Kidney (tissue), 14 donors: ENCODE measurements around the gene SPEG. TPM values are rescaled to one million over a fixed set of nuclear protein-coding genes. Genes with fewer than 3 reads are reported as not detected.

Source experiments
- DNase-seq, 5 donors: peaks; one replicate each; pipeline ENCODE4 v3.0.0-alpha.2; 2013 to 2020
- FAIRE-seq: peaks from 2 replicates; lab custom pipeline; 2012; peaks lifted over from hg19 to GRCh38; lab: Jason Lieb, UNC
- H3K27ac ChIP-seq, 2 donors: one replicate each; pipeline ENCODE4 v1.7.0; 2013; ENCODE audit warnings: low read depth in 2 of 2, low read length in 2 of 2, inconsistent platforms in 1 of 2
- H3K27me3 ChIP-seq: one replicate; pipeline ENCODE4 v1.7.1; 2013; ENCODE audit warnings: low read length, inconsistent platforms; ENCODE audit not compliant: control insufficient read depth, insufficient read depth
- H3K36me3 ChIP-seq, 3 donors: one replicate each; pipeline versions ENCODE4 v1.7.0 to v1.7.1; 2013; ENCODE audit warnings: low read length in 3 of 3, control low read depth in 1 of 3, inconsistent platforms in 1 of 3; ENCODE audit not compliant: insufficient read depth in 3 of 3, control insufficient read depth in 2 of 3
- H3K4me1 ChIP-seq, 3 donors: one replicate each; pipeline versions ENCODE4 v1.7.0 to v1.7.1; 2013; ENCODE audit warnings: low read length in 3 of 3, inconsistent platforms in 1 of 3, low read depth in 1 of 3; ENCODE audit not compliant: control insufficient read depth in 2 of 3, insufficient read depth in 2 of 3
- H3K4me3 ChIP-seq, 3 donors: one replicate each; pipeline versions ENCODE4 v1.7.0 to v1.8.1; 2013; ENCODE audit warnings: low read length in 3 of 3, control low read depth in 1 of 3, inconsistent platforms in 1 of 3
- H3K9ac ChIP-seq, 3 donors: one replicate each; pipeline versions ENCODE4 v1.7.0 to v1.7.1; 2013; ENCODE audit warnings: low read length in 3 of 3, control low read depth in 1 of 3, inconsistent platforms in 1 of 3
- H3K9me3 ChIP-seq, 3 donors: one replicate each; pipeline versions ENCODE4 v1.7.0 to v1.7.1; 2013; ENCODE audit warnings: low read length in 3 of 3, control low read depth in 1 of 3, inconsistent platforms in 1 of 3; ENCODE audit not compliant: control insufficient read depth in 2 of 3, insufficient read depth in 1 of 3
- intact Hi-C: fragments of 100-400 bp; cut with DNase I; formaldehyde crosslinking; loops from one replicate; pipeline ENCODE4 v1.11.1; 2022
- polyA plus RNA-seq: library from polyadenylated mRNA; stranded (reverse); fragments of 350-450 nt; fragmentation: Illumina TruSeq; extraction: RNeasy Lipid Tissue Mini Kit (QIAGEN cat#74804); gene quantifications from one replicate; pipeline ENCODE4 v1.2.3, GENCODE V29; 2014; ENCODE audit warnings: low read depth, low replicate concordance; ENCODE audit not compliant: insufficient read depth
- total RNA-seq: library from RNA; stranded (reverse); fragmentation: NEBNext Ultra II Directional; extraction: Animal tissue kit (Norgen Biotek cat#: 25700); gene quantifications from one replicate; pipeline ENCODE4 v1.2.1, GENCODE V29; 2021
- TF ChIP-seq, protein P1 (sequence below): IDR thresholded peaks from 3 replicates; pipeline ENCODE4 v1.5.1; 2012; ENCODE audit warnings: mild to moderate bottlenecking, moderate library complexity, borderline replicate concordance; ENCODE audit not compliant: insufficient read depth; ENCODE audit errors: extremely low read depth
- donor health status: control.
- donor health status: control.
- donor health status: control.
- donor health status: control.
- donor health status: control.
- donor health status: DM: yes; HTN: yes; CAD: no.
- donor health status: Normal renal cell carcinoma (clear cell type).

Gene SPEG
- total and polyA plus RNA-seq, 2 donors from 2014 or later = 13.1 to 26.6 TPM

DNA sequence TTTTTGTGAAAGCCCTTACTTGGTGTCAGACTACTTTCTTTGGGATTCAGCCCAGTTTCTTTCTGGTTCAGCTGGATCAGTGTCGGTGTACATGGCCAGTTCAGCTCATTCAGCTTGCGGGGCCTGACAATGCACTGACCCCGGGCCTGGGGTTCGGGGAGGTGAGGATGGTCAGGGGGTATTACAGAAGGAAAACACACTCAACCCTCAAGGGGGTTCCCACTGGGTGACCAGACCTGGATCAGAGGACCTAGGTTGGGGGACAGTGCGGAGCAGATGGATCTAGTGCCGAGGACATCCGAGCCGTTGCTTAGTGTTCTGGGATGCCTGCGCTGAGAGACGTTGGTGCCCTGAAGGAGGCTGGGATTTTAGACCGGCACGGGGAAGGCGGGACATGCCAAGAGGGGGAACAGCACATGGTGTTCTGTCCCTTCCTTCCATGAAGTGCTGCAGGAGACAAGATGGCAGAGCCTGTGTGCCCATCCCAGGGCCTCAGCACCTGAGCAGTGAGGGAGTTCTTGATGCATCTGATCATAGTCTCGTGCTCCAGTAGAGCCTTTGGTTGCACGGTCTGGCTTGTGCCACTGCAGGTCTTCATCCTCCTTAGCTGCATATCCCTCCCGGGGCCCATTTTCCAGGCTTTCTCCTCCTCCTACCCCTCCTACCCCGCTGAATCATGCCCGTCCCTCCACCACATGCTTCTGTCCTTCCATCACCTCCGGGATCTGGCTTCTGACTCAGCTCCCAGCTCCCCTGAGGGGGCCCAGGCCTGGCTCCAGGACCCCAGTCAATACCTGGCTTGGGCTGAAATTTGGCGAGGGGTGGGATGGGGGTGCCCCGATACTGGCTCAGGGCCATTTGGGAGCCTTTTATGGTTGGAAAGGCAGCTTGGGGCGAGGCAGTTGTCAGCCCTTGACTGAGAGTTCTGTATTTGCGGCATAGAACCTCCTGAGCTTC lies 18.0 kb downstream of the SPEG start:
- Histone ChIP-seq H3K36me3 (no peaks in the 10 kb centered on the region), H3K9me3 (no peaks in the 10 kb centered on the region), H3K4me3 (no peak overlapping the region), H3K27ac (no peak overlapping the region), H3K9ac (no peak overlapping the region), H3K4me1 (no peaks in the 10 kb centered on the region), H3K27me3 (no peaks in the 10 kb centered on the region)
- DNase-seq = no peak
- intact Hi-C loops = no loop called here
- TF ChIP-seq, protein P1, sequence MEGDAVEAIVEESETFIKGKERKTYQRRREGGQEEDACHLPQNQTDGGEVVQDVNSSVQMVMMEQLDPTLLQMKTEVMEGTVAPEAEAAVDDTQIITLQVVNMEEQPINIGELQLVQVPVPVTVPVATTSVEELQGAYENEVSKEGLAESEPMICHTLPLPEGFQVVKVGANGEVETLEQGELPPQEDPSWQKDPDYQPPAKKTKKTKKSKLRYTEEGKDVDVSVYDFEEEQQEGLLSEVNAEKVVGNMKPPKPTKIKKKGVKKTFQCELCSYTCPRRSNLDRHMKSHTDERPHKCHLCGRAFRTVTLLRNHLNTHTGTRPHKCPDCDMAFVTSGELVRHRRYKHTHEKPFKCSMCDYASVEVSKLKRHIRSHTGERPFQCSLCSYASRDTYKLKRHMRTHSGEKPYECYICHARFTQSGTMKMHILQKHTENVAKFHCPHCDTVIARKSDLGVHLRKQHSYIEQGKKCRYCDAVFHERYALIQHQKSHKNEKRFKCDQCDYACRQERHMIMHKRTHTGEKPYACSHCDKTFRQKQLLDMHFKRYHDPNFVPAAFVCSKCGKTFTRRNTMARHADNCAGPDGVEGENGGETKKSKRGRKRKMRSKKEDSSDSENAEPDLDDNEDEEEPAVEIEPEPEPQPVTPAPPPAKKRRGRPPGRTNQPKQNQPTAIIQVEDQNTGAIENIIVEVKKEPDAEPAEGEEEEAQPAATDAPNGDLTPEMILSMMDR = no peak
- no peak for FAIRE-seq

DNA sequence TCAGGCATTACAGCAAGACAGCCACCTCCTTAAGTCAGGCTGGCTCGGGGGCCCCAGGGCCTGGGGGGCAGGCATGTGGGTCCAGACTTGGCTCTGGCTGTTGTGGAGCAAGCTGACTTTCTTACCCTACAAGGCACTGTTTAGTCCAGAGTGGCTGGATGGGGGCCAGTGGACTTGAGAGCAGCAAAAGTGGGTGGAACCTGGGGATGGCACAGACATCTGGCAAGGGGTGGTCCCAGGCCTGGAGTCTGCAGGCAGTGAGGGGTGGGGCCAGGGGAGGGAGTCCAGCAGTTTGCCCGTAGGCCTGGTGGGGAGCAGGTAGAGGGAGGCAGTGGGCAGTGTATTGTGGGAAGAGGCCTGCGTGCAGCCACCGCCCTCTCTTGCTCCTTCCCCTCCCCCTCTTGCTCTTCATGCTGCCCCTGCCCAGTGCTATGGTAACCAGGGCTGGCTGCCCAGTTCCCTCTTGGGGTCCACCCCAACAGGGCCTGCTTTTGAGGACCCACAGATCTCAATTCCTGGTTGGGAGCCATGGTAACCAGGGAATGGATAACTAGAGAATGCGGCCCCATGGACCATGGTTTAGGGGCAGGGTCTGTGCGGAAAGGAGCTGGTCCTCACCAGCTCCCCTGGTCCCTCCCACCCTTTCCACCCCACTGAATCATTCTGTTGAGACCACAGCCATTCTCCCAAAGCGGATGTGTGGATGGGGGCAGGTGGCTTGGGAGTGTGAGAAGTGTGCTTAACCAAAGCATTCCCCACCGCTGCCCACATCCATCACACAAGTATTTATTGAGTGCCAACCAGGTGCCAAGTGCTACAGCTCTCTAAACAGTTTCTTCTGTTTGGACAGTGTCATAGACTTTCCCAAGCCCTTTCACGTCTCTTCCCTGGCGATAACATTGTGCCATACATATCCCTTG lies 19.3 kb downstream of the SPEG start:
- H3K36me3 ChIP-seq = no peaks in the 10 kb centered on the region
- H3K9ac ChIP-seq = no peak overlapping the region
- no peaks in the 10 kb centered on the region for H3K9me3 ChIP-seq
- H3K27ac ChIP-seq = no peak overlapping the region
- no peaks in the 10 kb centered on the region for H3K27me3 ChIP-seq
- intact Hi-C loops = no loop called here
- peak in 2 of 5 donors; percentile 21 to 78 for DNase-seq
- no peak overlapping the region for H3K4me3 ChIP-seq
- no peak for FAIRE-seq
- TF ChIP-seq, protein P1 = no peak
- no peaks in the 10 kb centered on the region for H3K4me1 ChIP-seq

DNA sequence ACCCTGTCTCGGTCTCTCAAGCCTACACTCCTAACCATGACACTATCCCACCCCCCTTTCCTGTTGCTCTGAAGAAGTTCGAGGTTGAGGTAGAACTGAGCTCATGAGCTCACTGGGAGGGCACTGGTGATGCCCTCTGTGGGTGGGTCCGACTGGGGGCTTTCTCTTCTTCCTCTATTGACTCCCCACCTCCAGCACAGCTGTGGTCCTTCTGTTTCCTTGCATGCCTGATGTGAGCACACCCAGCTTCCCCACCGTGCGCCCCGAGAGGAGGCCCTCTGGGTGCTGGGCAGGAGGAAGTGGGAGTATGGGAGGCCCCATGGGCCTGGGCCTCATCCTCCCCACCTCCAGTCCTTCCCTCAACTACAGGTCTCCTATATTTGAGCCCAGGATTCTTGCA lies 20.9 kb downstream of the SPEG start:
- H3K36me3 ChIP-seq = no peaks in the 10 kb centered on the region
- FAIRE-seq (no peak), DNase-seq (no peak)
- no peaks in the 10 kb centered on the region for H3K9me3 ChIP-seq
- no peaks in the 10 kb centered on the region for H3K4me1 ChIP-seq
- no peak overlapping the region for H3K27ac ChIP-seq
- TF ChIP-seq, protein P1 = no peak
- H3K27me3 ChIP-seq = no peaks in the 10 kb centered on the region
- intact Hi-C loops = no loop called here
- no peak overlapping the region for H3K4me3 ChIP-seq
- H3K9ac ChIP-seq = no peak overlapping the region
